PC-3 (cell line): Measurements from ENCODE around the gene ACSL6. TPM values are rescaled to one million over a fixed set of nuclear protein-coding genes. Genes with fewer than 3 reads are reported as not detected.

Source experiments
- ATAC-seq: fragments of 200-7000 bp; cut with Tn5 transposase; 2 replicates; pipeline ENCODE4 v1.9.1; 2020; ENCODE audit warnings: mild to moderate bottlenecking, moderate library complexity
- BruUV-seq: library from RNA; stranded (reverse); fragments of 400-500 nt; replicated peaks from 2 replicates; lab custom pipeline; 2021; lab: Mats Ljungman, UMichigan
- CTCF ChIA-PET: fragments of 300-600 bp; sonication (Branson Sonifier 250); formaldehyde crosslinking; loops from one replicate; lab custom pipeline; 2022; ENCODE audit warnings: antibody characterized with exemption; lab: Charles Lee
- POLR2A ChIA-PET: fragments of 300-600 bp; sonication (Branson Sonifier 250); formaldehyde crosslinking; loops from one replicate; lab custom pipeline; 2022; ENCODE audit warnings: antibody characterized with exemption; ENCODE audit not compliant: unreplicated experiment; lab: Charles Lee
- DNase-seq: peaks from one replicate; pipeline ENCODE4 v3.0.0-alpha.2; 2015
- H2AFZ ChIP-seq: fragments of 300-600 bp; sonication (generic); 2 replicates; pipeline ENCODE4 v1.6.0; 2016; ENCODE audit warnings: antibody characterized with exemption, low read length
- H3F3A ChIP-seq: fragments of 300-600 bp; sonication (generic); one replicate; pipeline ENCODE4 v1.6.0; 2017; ENCODE audit warnings: antibody characterized with exemption, low read length, control low read depth, mild to moderate bottlenecking; ENCODE audit not compliant: unreplicated experiment
- H3K27ac ChIP-seq: fragments of 300-600 bp; sonication (generic); 2 replicates; pipeline ENCODE4 v1.5.1; 2016; ENCODE audit warnings: mild to moderate bottlenecking, low read length
- H3K27me3 ChIP-seq: fragments of 300-600 bp; sonication (generic); 2 replicates; pipeline ENCODE4 v1.6.1; 2016; ENCODE audit warnings: low read length, mixed read lengths
- H3K36me3 ChIP-seq: fragments of 300-600 bp; sonication (generic); 2 replicates; pipeline ENCODE4 v1.6.1; 2016; ENCODE audit warnings: low read depth, mixed run types, low read length, mixed read lengths
- H3K4me1 ChIP-seq: fragments of 300-600 bp; sonication (generic); 2 replicates; pipeline ENCODE4 v1.5.1; 2016; ENCODE audit warnings: low read length; ENCODE audit not compliant: insufficient read depth
- H3K4me2 ChIP-seq: fragments of 300-600 bp; sonication (generic); 2 replicates; pipeline ENCODE4 v1.6.0; 2016; ENCODE audit warnings: low read length
- H3K4me3 ChIP-seq: fragments of 300-600 bp; sonication (generic); 2 replicates; pipeline ENCODE4 v1.5.1; 2016; ENCODE audit warnings: mild to moderate bottlenecking, low read length, mixed read lengths
- H3K79me2 ChIP-seq: fragments of 300-600 bp; sonication (generic); 2 replicates; pipeline ENCODE4 v1.6.1; 2017; ENCODE audit warnings: low read length, mixed read lengths
- H3K9ac ChIP-seq: fragments of 300-600 bp; sonication (generic); 2 replicates; pipeline ENCODE4 v1.6.0; 2016; ENCODE audit warnings: mild to moderate bottlenecking, low read length
- H3K9me2 ChIP-seq: fragments of 300-600 bp; sonication (generic); replicated peaks from 2 replicates; pipeline ENCODE4 v1.6.1; 2016; ENCODE audit warnings: mixed run types, low read length, mixed read lengths
- H3K9me3 ChIP-seq: fragments of 300-600 bp; sonication (generic); 2 replicates; pipeline ENCODE4 v1.6.1; 2016; ENCODE audit warnings: low read length, mixed read lengths
- H4K20me1 ChIP-seq: fragments of 300-600 bp; sonication (generic); 2 replicates; pipeline ENCODE4 v1.6.1; 2016; ENCODE audit warnings: low read length, mixed read lengths
- EZH2 ChIP-seq: fragments of 300-600 bp; sonication (generic); IDR thresholded peaks from one replicate; pipeline ENCODE4 v1.6.1; 2017; ENCODE audit warnings: antibody characterized with exemption, mild to moderate bottlenecking, low read length; ENCODE audit not compliant: unreplicated experiment
- EZH2phosphoT487 ChIP-seq: fragments of 300-600 bp; sonication (generic); IDR thresholded peaks from 2 replicates; pipeline ENCODE4 v1.6.1; 2018; ENCODE audit warnings: mild to moderate bottlenecking, antibody characterized with exemption, low read length, borderline replicate concordance
- intact Hi-C: fragments of 100-400 bp; cut with micrococcal nuclease; formaldehyde crosslinking; loops from 2 replicates; pipeline ENCODE4 v1.9.0; 2023
- total RNA-seq: library from RNA; depleted of rRNA; stranded (reverse); fragments of >200 nt; gene quantifications from 2 replicates; pipeline ENCODE4 v1.2.3, GENCODE V29; 2014
- TF ChIP-seq, protein P1 (sequence below): fragments of 300-600 bp; sonication (generic); conservative IDR thresholded peaks from 2 replicates; pipeline ENCODE4 v1.5.1; 2017; ENCODE audit warnings: antibody characterized with exemption, low read depth, mild to moderate bottlenecking, low read length

ACSL6 gene
- total RNA-seq, 1 experiment from 2014 or later = 0.15 TPM

DNA sequence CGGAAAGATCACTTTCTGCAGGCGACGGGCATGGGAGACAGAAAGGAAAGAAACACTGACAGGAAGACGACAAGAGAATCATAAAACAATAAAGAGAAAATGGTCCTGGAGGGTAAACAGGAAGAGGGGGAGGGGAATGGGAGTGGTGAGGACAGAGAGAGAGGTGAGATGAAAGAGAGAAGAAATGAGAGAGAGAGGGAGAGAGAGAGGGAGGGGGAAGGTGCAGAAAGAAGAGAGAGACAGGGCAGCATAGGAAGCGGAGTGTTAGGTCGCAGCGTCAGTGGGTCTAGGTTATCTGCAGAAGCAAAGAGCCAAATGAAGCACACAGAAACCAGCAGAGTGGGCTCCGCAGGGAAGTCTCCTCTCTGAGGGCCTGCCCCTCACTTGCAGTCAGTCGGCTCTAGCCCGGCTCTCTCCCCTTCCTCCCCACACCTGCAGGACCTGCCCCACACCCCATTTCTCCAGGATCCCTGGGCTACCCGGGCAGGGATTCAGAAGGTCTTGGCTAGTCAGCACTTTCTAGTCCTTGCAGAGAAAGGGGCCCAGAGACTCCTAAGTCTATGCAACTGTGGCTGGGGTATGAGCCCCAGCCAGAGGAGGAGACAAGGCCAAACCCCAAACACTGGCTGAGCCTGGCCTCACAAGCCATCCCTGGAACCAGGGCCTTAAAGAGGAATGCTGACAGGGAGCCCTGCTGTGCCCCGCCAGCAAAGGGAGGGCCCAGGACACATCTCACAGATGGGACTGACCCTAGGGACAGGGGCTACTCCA lies 36.3 kb downstream of the ACSL6 start:
- POLR2A ChIA-PET = no interaction called here
- Histone ChIP-seq H3K9ac (no peak overlapping the region), H4K20me1 (no peaks in the 10 kb centered on the region), H3K4me3 (no peak overlapping the region), H3K27ac (no peak overlapping the region), H3F3A (no peaks in the 10 kb centered on the region), H3K36me3 (no peaks in the 10 kb centered on the region), H3K4me1 (no peaks in the 10 kb centered on the region), H2AFZ (no peak overlapping the region), H3K9me2 (no peaks in the 10 kb centered on the region), H3K9me3 (no peaks in the 10 kb centered on the region), H3K79me2 (no peaks in the 10 kb centered on the region), H3K4me2 (no peak overlapping the region), H3K27me3 (no peaks in the 10 kb centered on the region)
- no TSS peak for BruUV-seq
- no peak for ATAC-seq
- TF ChIP-seq EZH2phosphoT487 = no peak
- CTCF ChIA-PET = no interaction called here
- no peak for DNase-seq
- intact Hi-C loops = no loop called here

GRCh38 chr5:131974622-131974955 lies 36.9 kb downstream of the ACSL6 start:
- BruUV-seq = no TSS peak
- Histone ChIP-seq H3K9me3 (no peaks in the 10 kb centered on the region), H2AFZ (no peak overlapping the region), H3F3A (no peaks in the 10 kb centered on the region), H3K79me2 (no peaks in the 10 kb centered on the region), H3K27me3 (no peaks in the 10 kb centered on the region), H4K20me1 (no peaks in the 10 kb centered on the region), H3K4me2 (no peak overlapping the region), H3K36me3 (no peaks in the 10 kb centered on the region), H3K9me2 (no peaks in the 10 kb centered on the region), H3K4me1 (no peaks in the 10 kb centered on the region), H3K4me3 (no peak overlapping the region), H3K9ac (no peak overlapping the region), H3K27ac (no peak overlapping the region)
- ATAC-seq (no peak), DNase-seq (no peak)
- POLR2A ChIA-PET = no interaction called here
- TF ChIP-seq, protein P1, sequence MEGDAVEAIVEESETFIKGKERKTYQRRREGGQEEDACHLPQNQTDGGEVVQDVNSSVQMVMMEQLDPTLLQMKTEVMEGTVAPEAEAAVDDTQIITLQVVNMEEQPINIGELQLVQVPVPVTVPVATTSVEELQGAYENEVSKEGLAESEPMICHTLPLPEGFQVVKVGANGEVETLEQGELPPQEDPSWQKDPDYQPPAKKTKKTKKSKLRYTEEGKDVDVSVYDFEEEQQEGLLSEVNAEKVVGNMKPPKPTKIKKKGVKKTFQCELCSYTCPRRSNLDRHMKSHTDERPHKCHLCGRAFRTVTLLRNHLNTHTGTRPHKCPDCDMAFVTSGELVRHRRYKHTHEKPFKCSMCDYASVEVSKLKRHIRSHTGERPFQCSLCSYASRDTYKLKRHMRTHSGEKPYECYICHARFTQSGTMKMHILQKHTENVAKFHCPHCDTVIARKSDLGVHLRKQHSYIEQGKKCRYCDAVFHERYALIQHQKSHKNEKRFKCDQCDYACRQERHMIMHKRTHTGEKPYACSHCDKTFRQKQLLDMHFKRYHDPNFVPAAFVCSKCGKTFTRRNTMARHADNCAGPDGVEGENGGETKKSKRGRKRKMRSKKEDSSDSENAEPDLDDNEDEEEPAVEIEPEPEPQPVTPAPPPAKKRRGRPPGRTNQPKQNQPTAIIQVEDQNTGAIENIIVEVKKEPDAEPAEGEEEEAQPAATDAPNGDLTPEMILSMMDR = no peak
- TF ChIP-seq EZH2phosphoT487 = no peak
- TF ChIP-seq EZH2 = no peak
- CTCF ChIA-PET = no interaction called here
- intact Hi-C loops = no loop called here

- H3K4me2 ChIP-seq = no peak overlapping the region
- H3K4me3 ChIP-seq = no peak overlapping the region
- ATAC-seq (no peak), DNase-seq (no peak)
- no TSS peak for BruUV-seq
- H2AFZ ChIP-seq = no peak overlapping the region
- no peaks in the 10 kb centered on the region for H3F3A ChIP-seq
- ChIA-PET POLR2A (no interaction called here), CTCF (no interaction called here)
- TF ChIP-seq EZH2 (no peak), EZH2phosphoT487 (no peak)
- TF ChIP-seq, protein P1 = no peak
- H3K9ac ChIP-seq = no peak overlapping the region
- intact Hi-C loops = no loop called here
- H3K79me2 ChIP-seq = no peaks in the 10 kb centered on the region
- H3K4me1 ChIP-seq = no peaks in the 10 kb centered on the region
- H3K9me2 ChIP-seq = no peaks in the 10 kb centered on the region
- H4K20me1 ChIP-seq = no peaks in the 10 kb centered on the region
- no peaks in the 10 kb centered on the region for H3K9me3 ChIP-seq
- H3K27me3 ChIP-seq = no peaks in the 10 kb centered on the region
- H3K36me3 ChIP-seq = no peaks in the 10 kb centered on the region
- no peak overlapping the region for H3K27ac ChIP-seq
Observed at GRCh38 chr5:131974016-131974415, 37.4 kb downstream of the ACSL6 start.
